Esophagus muscularis mucosa (tissue), 4 donors: Measurements from ENCODE around the gene IL11. TPM values are rescaled to one million over a fixed set of nuclear protein-coding genes. Genes with fewer than 3 reads are reported as not detected.
A peak's percentile ranks its signal among the peaks of the same experiment; 100 is the strongest.

Experiments
- DNase-seq: peaks from one replicate; pipeline ENCODE4 v3.0.0-alpha.2; 2017; ENCODE audit errors: extremely low spot score
- H3K27ac ChIP-seq, 4 donors: fragments of 200-600 bp; sonication (generic); replicated peaks in 1 of 4; 1 replicate in 3 of 4; 2 replicates in 1 of 4; pipeline ENCODE4 v1.5.1; 2016 to 2019; ENCODE audit warnings: mild to moderate bottlenecking in 1 of 4
- H3K27me3 ChIP-seq, 4 donors: fragments of 200-600 bp; sonication (generic); one replicate each; pipeline versions ENCODE4 v1.5.1 to v1.6.0; 2016 to 2019
- H3K36me3 ChIP-seq, 4 donors: fragments of 200-600 bp; sonication (generic); one replicate each; pipeline ENCODE4 v1.5.1; 2016 to 2019
- H3K4me1 ChIP-seq, 4 donors: fragments of 200-600 bp; sonication (generic); one replicate each; pipeline ENCODE4 v1.5.1; 2016 to 2019
- H3K4me3 ChIP-seq, 4 donors: fragments of 200-600 bp; sonication (generic); 1 replicate in 2 of 4; 2 replicates in 2 of 4; pipeline ENCODE4 v1.5.1; 2016 to 2019; ENCODE audit warnings: mild to moderate bottlenecking in 4 of 4, moderate library complexity in 1 of 4
- H3K9me3 ChIP-seq, 4 donors: fragments of 200-600 bp; sonication (generic); 1 replicate in 3 of 4; 2 replicates in 1 of 4; pipeline ENCODE4 v1.5.1; 2016 to 2019
- EP300 ChIP-seq: sonication (generic); formaldehyde crosslinking; IDR thresholded peaks from one replicate; pipeline ENCODE4 v1.6.1; 2017; ENCODE audit warnings: antibody characterized with exemption
- POLR2A ChIP-seq: fragments of 450-650 bp; IDR thresholded peaks from one replicate; pipeline ENCODE4 v1.6.1; 2017; ENCODE audit warnings: antibody characterized with exemption, moderate library complexity, mild to moderate bottlenecking, low read depth
- POLR2AphosphoS5 ChIP-seq, 2 donors: sonication (generic); formaldehyde crosslinking; IDR thresholded peaks; one replicate each; pipeline ENCODE4 v1.6.1; 2017; ENCODE audit warnings: antibody characterized with exemption in 2 of 2
- WGBS: methylation state at CpG from one replicate; pipeline ENCODE4 v1.1.5; 2018; 5-methylcytosine and 5-hydroxymethylcytosine counted together
- intact Hi-C: fragments of 100-400 bp; cut with DNase I; formaldehyde crosslinking; loops from one replicate; pipeline ENCODE4 v1.15.1; 2023
- total RNA-seq, 4 donors: library from RNA; depleted of rRNA; stranded (reverse); fragments of >200 nt; gene quantifications; one replicate each; pipeline versions ENCODE4 v1.1.0 to v1.2.1, GENCODE V29; 2016
- TF ChIP-seq, protein P1 (sequence below), 3 experiments: fragments of 200-600 bp in 2 of 3; fragments of 450-650 bp in 1 of 3; sonication (generic) in 2 of 3; IDR thresholded peaks; one replicate each; pipeline ENCODE4 v1.5.1; 2017 to 2019; ENCODE audit warnings: antibody characterized with exemption in 3 of 3, mild to moderate bottlenecking in 2 of 3, moderate library complexity in 1 of 3

IL11 gene
- under 1 TPM in 2 of 4 donors, not detected in 2; 0.33 to 0.34 TPM for total RNA-seq

DNA sequence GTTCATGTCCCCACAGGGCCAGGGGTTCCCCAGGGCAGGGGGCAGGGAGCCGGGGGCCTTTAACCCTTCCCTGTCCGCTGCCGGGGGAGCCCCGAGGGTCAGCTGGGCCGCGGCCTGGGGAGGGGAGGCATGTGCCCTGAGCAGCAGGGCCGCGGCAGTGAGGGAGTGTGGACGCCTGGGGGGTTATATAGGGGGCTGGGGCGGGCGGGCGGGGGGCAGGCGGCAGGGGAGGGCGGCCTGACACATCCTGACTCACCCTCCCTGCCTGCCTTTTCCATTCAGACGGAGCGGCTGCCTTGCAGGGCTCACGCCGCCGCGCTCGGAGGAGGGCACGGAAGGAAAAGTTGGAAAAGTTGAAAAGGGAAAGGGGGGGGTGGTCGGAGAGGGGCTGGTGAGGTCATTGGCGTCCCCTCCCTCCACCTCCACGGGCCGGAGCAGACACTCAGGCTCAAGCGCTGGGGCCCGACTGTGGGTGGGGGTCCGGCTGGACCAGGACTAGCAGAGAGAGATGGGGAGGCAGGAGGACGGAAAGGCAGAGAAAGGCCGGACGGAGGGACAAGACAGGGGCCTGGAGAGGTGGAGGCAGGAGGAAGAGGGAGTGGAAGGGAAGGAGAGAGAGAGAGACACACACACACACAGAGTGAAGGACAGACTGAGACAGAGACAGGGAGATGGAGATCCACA is at the start of gene IL11:
Gene IL11, minus strand, starts transcription at position 159 of the 684 bp plus-strand sequence. Its CDS starts 153 bp downstream, at position 6.
- intact Hi-C loops, result no loop called here
- H3K27ac ChIP-seq, result no peak within 1 kb of the TSS

DNA sequence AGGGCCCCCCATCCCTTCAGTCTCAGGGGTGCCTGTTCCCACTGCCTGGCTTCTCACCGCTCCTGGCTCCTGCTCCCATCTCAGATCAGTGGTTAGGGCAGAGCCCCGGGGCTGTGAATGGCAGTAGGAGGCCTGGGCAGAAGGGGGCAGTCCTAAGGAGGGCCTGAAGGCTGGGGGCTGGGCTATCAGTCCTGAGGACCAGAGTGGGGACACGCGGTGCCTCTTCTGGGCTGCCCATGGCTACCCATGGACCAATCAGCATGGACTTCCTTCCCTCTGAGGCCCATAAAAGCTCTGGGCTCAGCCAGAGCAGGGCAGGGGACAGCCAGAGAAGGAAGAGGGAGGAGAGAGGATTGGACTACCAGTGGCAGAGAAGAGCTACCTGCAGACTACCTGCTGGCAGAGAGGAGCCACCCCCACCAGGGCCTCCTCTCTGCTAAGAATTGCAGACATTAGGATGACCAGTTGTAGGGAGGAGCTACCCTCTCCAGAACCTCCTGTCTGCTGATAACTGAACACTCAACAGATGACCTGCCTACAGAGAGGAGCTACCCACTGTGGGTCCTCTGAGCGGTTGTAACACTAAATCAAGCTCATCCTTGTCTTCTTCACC is 49.5 kb upstream of the IL11 start:
- TF ChIP-seq EP300 (no peak), POLR2A (no peak), POLR2AphosphoS5 (IDR thresholded peaks at IDR 0.05) (no peak)
- TF ChIP-seq, protein P1, sequence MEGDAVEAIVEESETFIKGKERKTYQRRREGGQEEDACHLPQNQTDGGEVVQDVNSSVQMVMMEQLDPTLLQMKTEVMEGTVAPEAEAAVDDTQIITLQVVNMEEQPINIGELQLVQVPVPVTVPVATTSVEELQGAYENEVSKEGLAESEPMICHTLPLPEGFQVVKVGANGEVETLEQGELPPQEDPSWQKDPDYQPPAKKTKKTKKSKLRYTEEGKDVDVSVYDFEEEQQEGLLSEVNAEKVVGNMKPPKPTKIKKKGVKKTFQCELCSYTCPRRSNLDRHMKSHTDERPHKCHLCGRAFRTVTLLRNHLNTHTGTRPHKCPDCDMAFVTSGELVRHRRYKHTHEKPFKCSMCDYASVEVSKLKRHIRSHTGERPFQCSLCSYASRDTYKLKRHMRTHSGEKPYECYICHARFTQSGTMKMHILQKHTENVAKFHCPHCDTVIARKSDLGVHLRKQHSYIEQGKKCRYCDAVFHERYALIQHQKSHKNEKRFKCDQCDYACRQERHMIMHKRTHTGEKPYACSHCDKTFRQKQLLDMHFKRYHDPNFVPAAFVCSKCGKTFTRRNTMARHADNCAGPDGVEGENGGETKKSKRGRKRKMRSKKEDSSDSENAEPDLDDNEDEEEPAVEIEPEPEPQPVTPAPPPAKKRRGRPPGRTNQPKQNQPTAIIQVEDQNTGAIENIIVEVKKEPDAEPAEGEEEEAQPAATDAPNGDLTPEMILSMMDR (IDR thresholded peaks at IDR 0.05), result no peak
- Histone ChIP-seq H3K36me3 (no peaks in the 10 kb centered on the region), H3K9me3 (no peaks in the 10 kb centered on the region), H3K27ac (no peak overlapping the region), H3K4me3 (no peak overlapping the region), H3K27me3 (peaks cover 0 to 68% (median 0%) of the 10 kb centered on the region in 4 donors), H3K4me1 (no peaks in the 10 kb centered on the region)
- DNase-seq, result no peak
- 76% methylated on average over 4 of the region's 5 CpGs for WGBS
- intact Hi-C loops, result loop anchor here (10.0 kb wide), 2 partner anchors 115 to 275 kb away; partner anchors contain the start of gene TNNT1

More for the DNA sequence above, at the start of gene IL11:
- DNase-seq, result no peak
- Histone ChIP-seq H3K4me1 (peaks cover 17 to 30% (median 28%) of the 10 kb centered on the region in 4 donors), H3K36me3 (no peaks in the 10 kb centered on the region), H3K4me3 (peak within 1 kb of the TSS; percentile 31 to 48 (median 38)), H3K27me3 (peaks cover 5 to 100% (median 53%) of the 10 kb centered on the region in 4 donors), H3K9me3 (no peaks in the 10 kb centered on the region)
- WGBS, result 11% methylated on average over 18 of the region's 32 CpGs
- no peak for TF ChIP-seq POLR2AphosphoS5 (IDR thresholded peaks at IDR 0.05)
- no peak for TF ChIP-seq POLR2A
- TF ChIP-seq EP300, result no peak
- TF ChIP-seq, protein P1 (IDR thresholded peaks at IDR 0.05), result no peak

DNA sequence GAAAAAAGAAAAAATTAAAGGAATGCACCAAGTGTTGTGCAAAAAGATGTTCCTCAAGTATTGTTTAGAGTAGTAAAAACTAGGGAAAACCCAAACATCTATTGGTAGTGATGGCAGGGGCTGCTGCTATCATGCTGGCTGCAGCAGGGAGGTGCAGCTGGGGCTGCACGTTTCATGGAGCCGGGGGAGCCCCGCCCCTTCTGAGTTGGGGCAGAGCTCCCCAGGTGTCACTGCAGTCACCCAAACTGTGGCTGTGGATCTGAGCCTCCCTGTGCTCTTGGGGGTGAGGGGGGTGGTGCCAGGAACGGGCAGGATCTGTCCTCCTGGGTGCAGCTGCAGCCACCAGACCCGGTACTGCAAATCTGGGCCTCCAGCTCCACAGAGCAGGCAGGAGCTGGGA is 48.8 kb upstream of the IL11 start:
- TF ChIP-seq, protein P1 (IDR thresholded peaks at IDR 0.05), result no peak
- TF ChIP-seq EP300 (no peak), POLR2AphosphoS5 (IDR thresholded peaks at IDR 0.05) (no peak), POLR2A (no peak)
- H3K9me3 ChIP-seq, result no peaks in the 10 kb centered on the region
- intact Hi-C loops, result loop anchor here (10.0 kb wide), 2 partner anchors 114 to 274 kb away; partner anchors contain the start of gene TNNT1
- H3K27ac ChIP-seq, result no peak overlapping the region
- H3K4me3 ChIP-seq, result no peak overlapping the region
- no peaks in the 10 kb centered on the region for H3K36me3 ChIP-seq
- no peaks in the 10 kb centered on the region for H3K4me1 ChIP-seq
- DNase-seq, result no peak
- 54% methylated on average over 5 of the region's 5 CpGs for WGBS
- H3K27me3 ChIP-seq, result peaks cover 0 to 66% (median 0%) of the 10 kb centered on the region in 4 donors

DNA sequence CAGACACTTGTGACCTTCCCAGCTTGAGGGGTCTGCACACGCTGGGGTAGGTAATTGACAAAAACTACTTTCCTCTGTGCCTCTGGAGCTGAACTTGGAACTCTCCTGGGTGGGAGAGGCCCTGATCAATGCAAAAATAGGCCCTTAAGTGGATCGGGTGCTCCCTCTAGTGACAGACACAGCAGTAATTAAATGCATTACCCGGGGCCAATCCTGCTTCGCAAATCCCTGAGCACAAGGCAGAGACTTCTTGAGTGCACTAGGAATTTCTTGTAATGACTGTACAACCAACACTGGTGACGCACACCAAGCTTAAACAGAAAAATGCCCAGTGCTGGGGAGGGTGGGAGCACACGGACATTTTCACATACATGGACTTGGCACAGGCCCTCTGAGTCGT is 47.9 kb upstream of the IL11 start:
- no peak overlapping the region for H3K27ac ChIP-seq
- peaks cover 0 to 59% (median 0%) of the 10 kb centered on the region in 4 donors for H3K27me3 ChIP-seq
- TF ChIP-seq, protein P1 (IDR thresholded peaks at IDR 0.05), result peak; percentile 53 to 65 (median 61)
- no peak for TF ChIP-seq POLR2A
- H3K4me3 ChIP-seq, result no peak overlapping the region
- no peaks in the 10 kb centered on the region for H3K4me1 ChIP-seq
- no peaks in the 10 kb centered on the region for H3K9me3 ChIP-seq
- WGBS, result 12% methylated on average over 5 of the region's 7 CpGs
- DNase-seq, result no peak
- no peaks in the 10 kb centered on the region for H3K36me3 ChIP-seq
- intact Hi-C loops, result loop anchor here (10.0 kb wide), 2 partner anchors 113 to 273 kb away; partner anchors contain the start of gene TNNT1
